GM10248 (cell line): ENCODE data around the gene VPS35L.

Source experiments
- CTCF ChIA-PET: fragments of 300-600 bp; sonication (Branson Sonifier 250); formaldehyde crosslinking; extraction: SDS; loops from one replicate; lab custom pipeline; 2021; ENCODE audit warnings: antibody characterized with exemption; lab: Yijun Ruan, JAX
- POLR2A ChIA-PET: fragments of 350-650 bp; sonication (Branson Sonifier 250); formaldehyde crosslinking; extraction: SDS; loops from one replicate; lab custom pipeline; 2020; ENCODE audit warnings: antibody characterized with exemption; lab: Yijun Ruan, JAX
- DNase-seq: peaks from one replicate; pipeline ENCODE4 v3.0.0; 2012; ENCODE audit errors: extremely low spot score
- TF ChIP-seq, protein P1 (sequence below): IDR thresholded peaks from 2 replicates; pipeline ENCODE4 v1.5.1; 2012; ENCODE audit warnings: mild to moderate bottlenecking, low read depth; ENCODE audit errors: extremely low read depth, missing control alignments, control extremely low read depth

Gene VPS35L

GRCh38 chr16:19636436-19637267, 81.1 kb downstream of the VPS35L start:
- no peak for DNase-seq
- TF ChIP-seq, protein P1, sequence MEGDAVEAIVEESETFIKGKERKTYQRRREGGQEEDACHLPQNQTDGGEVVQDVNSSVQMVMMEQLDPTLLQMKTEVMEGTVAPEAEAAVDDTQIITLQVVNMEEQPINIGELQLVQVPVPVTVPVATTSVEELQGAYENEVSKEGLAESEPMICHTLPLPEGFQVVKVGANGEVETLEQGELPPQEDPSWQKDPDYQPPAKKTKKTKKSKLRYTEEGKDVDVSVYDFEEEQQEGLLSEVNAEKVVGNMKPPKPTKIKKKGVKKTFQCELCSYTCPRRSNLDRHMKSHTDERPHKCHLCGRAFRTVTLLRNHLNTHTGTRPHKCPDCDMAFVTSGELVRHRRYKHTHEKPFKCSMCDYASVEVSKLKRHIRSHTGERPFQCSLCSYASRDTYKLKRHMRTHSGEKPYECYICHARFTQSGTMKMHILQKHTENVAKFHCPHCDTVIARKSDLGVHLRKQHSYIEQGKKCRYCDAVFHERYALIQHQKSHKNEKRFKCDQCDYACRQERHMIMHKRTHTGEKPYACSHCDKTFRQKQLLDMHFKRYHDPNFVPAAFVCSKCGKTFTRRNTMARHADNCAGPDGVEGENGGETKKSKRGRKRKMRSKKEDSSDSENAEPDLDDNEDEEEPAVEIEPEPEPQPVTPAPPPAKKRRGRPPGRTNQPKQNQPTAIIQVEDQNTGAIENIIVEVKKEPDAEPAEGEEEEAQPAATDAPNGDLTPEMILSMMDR, result no peak
- POLR2A ChIA-PET, result no interaction called here
- CTCF ChIA-PET, result no interaction called here

DNA sequence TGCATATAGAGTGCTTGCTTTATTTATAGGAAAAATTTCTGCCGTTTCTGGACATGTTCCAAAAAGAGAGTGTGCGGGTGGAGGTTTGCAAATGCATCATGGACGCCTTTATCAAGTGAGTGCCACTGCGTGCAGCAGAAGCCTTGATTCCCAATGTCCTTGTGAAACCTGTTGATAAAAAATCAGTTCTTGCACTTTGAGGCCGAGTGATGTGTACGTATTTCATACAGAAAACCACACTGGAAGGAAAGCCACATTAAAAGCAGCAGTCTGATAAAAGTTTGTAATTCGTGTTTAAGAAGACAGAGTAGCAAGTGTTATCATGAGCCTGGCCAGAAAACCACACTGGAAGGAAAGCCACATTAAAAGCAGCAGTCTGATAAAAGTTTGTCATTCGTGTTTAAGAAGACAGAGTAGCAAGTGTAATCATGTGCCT, 84.5 kb downstream of the VPS35L start:
- CTCF ChIA-PET, result interaction anchor here (1.2 to 1.8 kb wide), 2 partner anchors 10 to 16 kb away, joined by 3 to 4 read pairs; no protein-coding TSS in a partner anchor
- TF ChIP-seq, protein P1, result no peak
- POLR2A ChIA-PET, result interaction anchor here (0.6 kb wide), 1 partner anchor 1260 kb away, joined by 4 read pairs; the partner anchor contains the start of gene DCUN1D3
- DNase-seq, result no peak

DNA sequence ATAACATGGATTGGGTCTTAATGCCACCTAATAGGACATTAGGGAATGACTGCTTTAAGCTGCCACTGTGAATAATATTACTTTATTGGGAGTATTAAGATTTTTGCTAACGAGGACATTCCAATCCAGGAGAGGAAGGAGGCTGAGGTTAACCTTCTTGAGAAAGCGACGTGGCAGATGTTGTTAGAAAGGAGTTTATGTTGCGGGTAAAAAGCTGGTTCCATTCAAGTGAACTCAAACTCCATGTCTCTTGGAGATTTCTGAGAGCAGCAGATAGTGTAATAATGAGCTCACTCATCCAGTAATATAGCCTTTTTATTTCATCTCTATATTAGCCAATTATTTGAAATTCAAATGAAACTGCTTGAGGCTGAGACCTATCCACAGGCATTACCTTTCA, 87.0 kb downstream of the VPS35L start:
- DNase-seq, result no peak
- CTCF ChIA-PET, result interaction anchor here (1.4 kb wide), 1 partner anchor 14 kb away, joined by 3 read pairs; no protein-coding TSS in a partner anchor
- POLR2A ChIA-PET, result no interaction called here
- TF ChIP-seq, protein P1, result no peak

GRCh38 chr16:19644877-19645276, 89.4 kb downstream of the VPS35L start:
- TF ChIP-seq, protein P1, result no peak
- ChIA-PET POLR2A (no interaction called here), CTCF (no interaction called here)
- no peak for DNase-seq

DNA sequence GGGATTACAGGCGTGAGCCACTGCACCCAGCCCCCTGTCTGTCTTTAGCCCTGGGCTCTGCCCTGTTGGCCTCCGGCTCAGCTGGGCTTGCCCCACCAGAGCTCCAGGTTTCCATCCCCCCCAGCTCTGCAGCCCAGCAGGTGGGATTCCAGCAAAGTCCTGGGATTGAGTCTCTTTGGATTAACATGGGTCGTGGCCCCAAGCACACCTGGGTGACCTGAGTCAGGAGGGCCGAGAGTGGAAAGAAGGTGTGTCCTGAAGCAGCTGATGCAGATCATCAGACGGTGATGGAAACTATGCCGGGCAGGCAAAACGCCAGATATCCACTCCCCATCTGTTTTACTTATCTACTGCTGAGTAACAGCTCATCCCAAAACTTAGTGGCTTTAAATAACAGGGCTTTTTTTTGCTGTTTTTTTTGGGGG, 90.1 kb downstream of the VPS35L start:
- DNase-seq, result no peak
- ChIA-PET CTCF (no interaction called here), POLR2A (no interaction called here)
- TF ChIP-seq, protein P1, result no peak

- TF ChIP-seq, protein P1, result no peak
- ChIA-PET POLR2A (no interaction called here), CTCF (interaction anchor here (0.8 to 1.3 kb wide), 3 partner anchors 9 to 48 kb away, joined by 3 read pairs; no protein-coding TSS in a partner anchor)
- DNase-seq, result no peak
Observed at GRCh38 chr16:19649980-19650379, 94.5 kb downstream of the VPS35L start.
